ENCODE results near the gene EGFR.

Gene EGFR

GRCh38 chr7:55043691-55044370 is 25.0 kb downstream of the EGFR start:
- no peak for DNase-seq

GRCh38 chr7:55044371-55044717 is 25.5 kb downstream of the EGFR start:
- no peak for DNase-seq

- no peak for DNase-seq
Measured at GRCh38 chr7:55044791-55045190, 26.0 kb downstream of the EGFR start.

- no peak for DNase-seq
Measured at GRCh38 chr7:55046582-55047342, 27.9 kb downstream of the EGFR start.

GRCh38 chr7:55048221-55048859 is 29.5 kb downstream of the EGFR start:
- no peak for DNase-seq

GRCh38 chr7:55050281-55050680 is 31.5 kb downstream of the EGFR start:
- DNase-seq: peak; percentile 61

GRCh38 chr7:55052081-55052480 is 33.3 kb downstream of the EGFR start:
- peak; percentile 89 for DNase-seq

- DNase-seq: peak; percentile 73
Measured at GRCh38 chr7:55052741-55053427, 34.1 kb downstream of the EGFR start.

- peak; percentile 51 for DNase-seq
Measured at GRCh38 chr7:55053651-55054571, 35.1 kb downstream of the EGFR start.

GRCh38 chr7:55054758-55055157 is 35.9 kb downstream of the EGFR start:
- DNase-seq: no peak

- DNase-seq: peak; percentile 70
Measured at GRCh38 chr7:55055479-55055878, 36.7 kb downstream of the EGFR start.

GRCh38 chr7:55056068-55056467 is 37.3 kb downstream of the EGFR start:
- DNase-seq: no peak

- peak; percentile 63 for DNase-seq
Measured at GRCh38 chr7:55056577-55057480, 38.0 kb downstream of the EGFR start.

- no peak for DNase-seq
Measured at GRCh38 chr7:55058314-55058713, 39.5 kb downstream of the EGFR start.

- DNase-seq: no peak
Measured at GRCh38 chr7:55059021-55059420, 40.2 kb downstream of the EGFR start.

GRCh38 chr7:55060085-55060484 is 41.3 kb downstream of the EGFR start:
- no peak for DNase-seq

- DNase-seq: no peak
Measured at GRCh38 chr7:55060636-55061022, 41.8 kb downstream of the EGFR start.

- no peak for DNase-seq
Measured at GRCh38 chr7:55061726-55062499, 43.1 kb downstream of the EGFR start.

- DNase-seq: no peak
Measured at GRCh38 chr7:55063061-55063460, 44.2 kb downstream of the EGFR start.

GRCh38 chr7:55063633-55064032 is 44.8 kb downstream of the EGFR start:
- peak; percentile 71 for DNase-seq

All from fibroblast of upper back skin (primary cell).